Gastroesophageal sphincter (tissue), 4 donors: ENCODE measurements around the gene DDX10. TPM values are rescaled to one million over a fixed set of nuclear protein-coding genes. Genes with fewer than 3 reads are reported as not detected.

ENCODE experiments used
- ATAC-seq: fragments of 150-250 bp; one replicate; pipeline ENCODE4 v1.9.1; 2016; ENCODE audit warnings: mild to moderate bottlenecking, moderate library complexity
- H3K27ac ChIP-seq, 4 donors: fragments of 200-600 bp; sonication (generic) in 3 of 4; 1 replicate in 3 of 4; 2 replicates in 1 of 4; pipeline ENCODE4 v1.5.1; 2016 to 2019
- H3K27me3 ChIP-seq: fragments of 200-600 bp; sonication (generic); one replicate; pipeline ENCODE4 v1.5.1; 2019
- H3K36me3 ChIP-seq, 2 donors: fragments of 200-600 bp; sonication (generic); one replicate each; pipeline ENCODE4 v1.5.1; 2019; ENCODE audit warnings: control low read depth in 1 of 2
- H3K4me1 ChIP-seq, 3 donors: fragments of 200-600 bp; sonication (generic); 1 replicate in 2 of 3; 2 replicates in 1 of 3; pipeline ENCODE4 v1.5.1; 2016 to 2019; ENCODE audit warnings: control low read depth in 2 of 3
- H3K4me3 ChIP-seq, 2 donors: fragments of 200-600 bp; sonication (generic); one replicate each; pipeline ENCODE4 v1.5.1; 2019; ENCODE audit warnings: mild to moderate bottlenecking in 1 of 2, moderate library complexity in 1 of 2
- H3K9me3 ChIP-seq, 3 donors: fragments of 200-600 bp; sonication (generic); one replicate each; pipeline ENCODE4 v1.5.1; 2017 to 2019; ENCODE audit warnings: control low read depth in 2 of 3
- CTCF ChIP-seq, 4 experiments: fragments of 200-600 bp in 2 of 4; fragments of 450-650 bp in 2 of 4; sonication (generic) in 1 of 4; IDR thresholded peaks; one replicate each; pipeline ENCODE4 v1.5.1; 2017 to 2019; ENCODE audit warnings: antibody characterized with exemption in 4 of 4, mild to moderate bottlenecking in 2 of 4, moderate library complexity in 2 of 4
- EP300 ChIP-seq: sonication (generic); formaldehyde crosslinking; IDR thresholded peaks from one replicate; pipeline ENCODE4 v1.6.1; 2017; ENCODE audit warnings: antibody characterized with exemption, mild to moderate bottlenecking
- POLR2A ChIP-seq, 2 donors: fragments of 450-650 bp; IDR thresholded peaks; one replicate each; pipeline ENCODE4 v1.6.1; 2017; ENCODE audit warnings: antibody characterized with exemption in 2 of 2, mild to moderate bottlenecking in 2 of 2, moderate library complexity in 1 of 2
- POLR2AphosphoS5 ChIP-seq: sonication (generic); formaldehyde crosslinking; IDR thresholded peaks from one replicate; pipeline ENCODE4 v1.6.1; 2017; ENCODE audit warnings: antibody characterized with exemption
- WGBS, 2 donors: methylation state at CpG; one replicate each; pipeline ENCODE4 v1.1.5; 2018; ENCODE audit warnings: low coverage in 1 of 2; 5-methylcytosine and 5-hydroxymethylcytosine counted together
- total RNA-seq, 4 donors: library from RNA; depleted of rRNA; stranded (reverse); fragments of >200 nt; gene quantifications; one replicate each; pipeline ENCODE4 v1.1.0, GENCODE V29; 2016

Gene DDX10
- total RNA-seq, 4 donors from 2014 or later = 16.3 to 44.8 (median 22.5) TPM

GRCh38 chr11:108758458-108758857, 93.6 kb downstream of the DDX10 start:
- Histone ChIP-seq H3K27me3 (no peaks in the 10 kb centered on the region), H3K27ac (no peak overlapping the region), H3K4me3 (no peak overlapping the region), H3K4me1 (peaks cover 0 to 16% (median 0%) of the 10 kb centered on the region in 3 donors), H3K9me3 (no peaks in the 10 kb centered on the region), H3K36me3 (no peaks in the 10 kb centered on the region)
- peak; percentile 41 for ATAC-seq
- TF ChIP-seq POLR2A (IDR thresholded peaks at IDR 0.05) = no peak
- no peak for TF ChIP-seq POLR2AphosphoS5
- no peak for TF ChIP-seq EP300
- no peak for TF ChIP-seq CTCF (IDR thresholded peaks at IDR 0.05)
- 58 to 63% methylated on average over 2 of the region's 2 CpGs for WGBS, 2 donors

- H3K9me3 ChIP-seq = no peaks in the 10 kb centered on the region
- WGBS, 2 donors = 94 to 96% methylated on average over 5 to 6 of the region's 6 CpGs
- no peaks in the 10 kb centered on the region for H3K27me3 ChIP-seq
- ATAC-seq = no peak
- no peaks in the 10 kb centered on the region for H3K4me1 ChIP-seq
- TF ChIP-seq POLR2AphosphoS5 (no peak), CTCF (IDR thresholded peaks at IDR 0.05) (no peak), POLR2A (IDR thresholded peaks at IDR 0.05) (no peak), EP300 (no peak)
- no peak overlapping the region for H3K27ac ChIP-seq
- no peaks in the 10 kb centered on the region for H3K36me3 ChIP-seq
- no peak overlapping the region for H3K4me3 ChIP-seq
Measured at GRCh38 chr11:108766596-108767173, 101.8 kb downstream of the DDX10 start.

DNA sequence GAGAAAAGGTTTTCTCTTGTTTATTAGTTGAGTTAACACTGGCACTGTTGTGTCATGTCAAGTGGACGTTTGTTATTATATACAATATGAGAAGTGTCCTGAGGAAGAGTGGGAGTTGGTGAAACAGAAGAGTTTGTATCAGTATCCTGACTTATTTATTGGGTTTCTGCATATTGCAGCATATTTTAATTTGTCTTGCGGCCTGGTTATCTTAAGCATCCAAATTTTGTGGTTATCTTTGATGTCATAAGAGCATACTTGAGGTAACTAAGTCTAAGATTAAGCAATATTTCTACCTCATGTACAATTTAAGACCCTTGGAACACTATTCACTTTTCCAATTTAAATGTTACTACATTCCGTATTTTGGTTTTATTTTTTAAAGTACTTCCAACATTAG, 103.5 kb downstream of the DDX10 start:
- TF ChIP-seq EP300 = no peak
- TF ChIP-seq POLR2AphosphoS5 = no peak
- no peak for TF ChIP-seq CTCF (IDR thresholded peaks at IDR 0.05)
- TF ChIP-seq POLR2A (IDR thresholded peaks at IDR 0.05) = no peak
- Histone ChIP-seq H3K4me1 (no peaks in the 10 kb centered on the region), H3K9me3 (no peaks in the 10 kb centered on the region), H3K4me3 (no peak overlapping the region), H3K27me3 (no peaks in the 10 kb centered on the region), H3K36me3 (no peaks in the 10 kb centered on the region), H3K27ac (no peak overlapping the region)
- ATAC-seq = no peak
- 93 to 100% methylated on average over 3 of the region's 3 CpGs for WGBS, 2 donors

GRCh38 chr11:108768964-108769363, 104.1 kb downstream of the DDX10 start:
- Histone ChIP-seq H3K27me3 (no peaks in the 10 kb centered on the region), H3K36me3 (no peaks in the 10 kb centered on the region), H3K4me1 (no peaks in the 10 kb centered on the region), H3K27ac (no peak overlapping the region), H3K4me3 (no peak overlapping the region), H3K9me3 (no peaks in the 10 kb centered on the region)
- TF ChIP-seq POLR2AphosphoS5 (no peak), POLR2A (IDR thresholded peaks at IDR 0.05) (no peak), EP300 (no peak), CTCF (IDR thresholded peaks at IDR 0.05) (no peak)
- no peak for ATAC-seq
- WGBS, 2 donors = 50 to 71% methylated on average over 1 of the region's 1 CpG

DNA sequence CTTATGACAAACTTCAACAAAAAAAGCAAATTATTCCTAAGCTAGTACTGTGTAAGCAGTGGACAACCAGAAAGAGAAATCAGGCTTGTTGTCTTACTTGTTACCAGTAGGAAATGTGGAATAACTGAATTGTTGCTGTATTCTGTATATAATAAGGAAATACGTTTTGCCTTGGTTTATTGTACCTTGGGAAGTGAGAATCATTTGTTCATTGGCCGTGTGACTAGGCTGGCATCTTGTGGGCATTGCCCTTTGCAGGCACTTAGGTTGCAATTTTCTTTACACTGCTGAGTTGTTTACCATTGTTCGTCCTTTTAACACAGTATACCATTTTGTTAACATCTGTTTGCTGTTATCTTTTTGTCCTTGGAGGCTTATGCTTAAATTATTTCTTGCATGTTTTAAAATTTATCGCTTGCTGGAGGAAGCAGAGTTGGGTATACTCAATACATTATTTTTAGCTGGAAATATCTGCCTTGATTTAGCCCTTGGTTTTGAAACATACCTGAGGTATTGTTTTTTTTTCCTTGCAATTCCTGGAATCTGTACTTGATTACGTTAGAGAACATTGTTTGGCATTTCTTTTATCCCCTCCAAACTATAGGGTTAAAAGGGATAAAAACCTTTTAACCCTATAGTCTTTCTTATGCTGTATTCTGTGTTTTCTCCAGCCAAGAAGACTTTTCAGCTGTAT, 109.3 kb downstream of the DDX10 start:
- peaks cover 0 to 7% (median 0%) of the 10 kb centered on the region in 3 donors for H3K4me1 ChIP-seq
- H3K36me3 ChIP-seq = no peaks in the 10 kb centered on the region
- H3K4me3 ChIP-seq = no peak overlapping the region
- ATAC-seq = no peak
- TF ChIP-seq POLR2A (IDR thresholded peaks at IDR 0.05) (no peak), CTCF (IDR thresholded peaks at IDR 0.05) (no peak), EP300 (no peak), POLR2AphosphoS5 (no peak)
- H3K27me3 ChIP-seq = no peaks in the 10 kb centered on the region
- H3K27ac ChIP-seq = no peak overlapping the region
- WGBS, 2 donors = 62 to 75% methylated on average over 5 of the region's 5 CpGs
- peaks cover 0 to 5% (median 0%) of the 10 kb centered on the region in 3 donors for H3K9me3 ChIP-seq
